Raji (cell line): ENCODE results near the gene EIF5A.
A peak's percentile ranks its signal among the peaks of the same experiment; 100 is the strongest.

Experiments used
- POLR2A ChIP-seq: IDR thresholded peaks from 2 replicates; pipeline ENCODE4 v1.6.1; 2011; ENCODE audit warnings: low read depth, low read length, control low read depth; ENCODE audit not compliant: insufficient read depth

EIF5A gene

GRCh38 chr17:7314719-7315569, 7.5 kb downstream of the EIF5A start, which contains the start of gene GPS2:
Gene GPS2, minus strand, starts transcription at chr17:7315360. Its CDS starts 308 bp downstream, at chr17:7315052.
- TF ChIP-seq POLR2A: peak; percentile 89

- no peak for TF ChIP-seq POLR2A
These were observed 8.3 kb downstream of the EIF5A start for GRCh38 chr17:7315570-7316235.

DNA sequence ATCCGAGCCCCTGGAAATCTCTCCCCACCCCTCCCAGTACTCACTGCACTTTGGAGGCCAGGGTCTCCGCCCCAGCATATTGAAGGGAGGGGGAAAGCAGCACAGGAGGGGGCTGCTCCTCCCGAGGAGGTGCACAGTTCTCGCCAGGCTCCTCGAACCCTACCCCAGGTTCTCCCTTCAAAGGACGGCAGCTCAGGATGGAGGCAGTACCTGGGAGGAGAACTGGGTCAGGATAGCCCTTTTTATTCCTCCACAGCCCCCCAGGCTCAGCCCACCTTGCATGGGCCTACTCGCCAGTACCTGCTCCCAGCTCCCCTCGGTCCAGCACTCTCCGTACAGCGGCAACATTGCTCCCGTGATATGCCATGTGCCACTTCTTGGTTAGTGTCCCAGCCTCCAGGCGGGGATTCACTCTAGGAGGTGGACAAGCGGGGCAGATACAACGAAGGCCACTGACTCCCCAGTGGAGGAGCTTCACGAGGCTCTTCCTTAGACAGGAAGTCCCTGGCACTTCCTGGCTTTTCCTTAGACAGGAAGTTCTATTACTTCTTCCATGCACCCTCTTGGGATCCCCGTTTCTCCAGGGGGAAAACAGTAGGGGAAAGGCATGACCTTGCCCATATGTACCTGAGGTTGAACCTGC, 9.9 kb downstream of the EIF5A start:
- TF ChIP-seq POLR2A: no peak

GRCh38 chr17:7318121-7318860, 10.9 kb downstream of the EIF5A start:
- no peak for TF ChIP-seq POLR2A

GRCh38 chr17:7321466-7321865, 14.0 kb downstream of the EIF5A start:
- no peak for TF ChIP-seq POLR2A

GRCh38 chr17:7322520-7323194, 15.2 kb downstream of the EIF5A start:
- TF ChIP-seq POLR2A: no peak

- no peak for TF ChIP-seq POLR2A
These were observed 16.5 kb downstream of the EIF5A start for GRCh38 chr17:7323731-7324437.

- TF ChIP-seq POLR2A: no peak
These were observed 17.0 kb downstream of the EIF5A start for GRCh38 chr17:7324438-7324779.

- no peak for TF ChIP-seq POLR2A
These were observed 17.7 kb downstream of the EIF5A start for GRCh38 chr17:7325031-7325528.

GRCh38 chr17:7326186-7326585, 18.8 kb downstream of the EIF5A start:
- TF ChIP-seq POLR2A: no peak

GRCh38 chr17:7327056-7327455, 19.6 kb downstream of the EIF5A start:
- TF ChIP-seq POLR2A: no peak

DNA sequence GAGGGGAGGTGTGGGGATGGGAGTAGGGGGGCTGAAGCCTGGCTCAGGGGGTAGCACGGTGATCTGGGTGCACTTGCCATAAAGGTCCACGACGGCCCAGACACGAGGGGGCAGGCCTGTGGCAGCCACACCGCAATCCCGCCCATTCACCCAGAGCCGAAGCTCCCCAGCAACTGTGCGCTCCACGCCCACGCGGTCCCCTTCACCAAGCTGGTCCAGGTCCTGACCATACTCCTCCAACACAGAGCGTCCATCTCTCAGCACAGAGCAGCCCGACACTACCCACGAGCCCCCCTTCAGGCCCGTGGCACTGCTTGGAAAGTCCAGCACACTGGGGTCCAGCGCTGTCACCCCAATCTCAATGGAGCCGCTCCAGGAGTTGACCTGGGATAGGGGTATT, 20.1 kb downstream of the EIF5A start:
- no peak for TF ChIP-seq POLR2A

GRCh38 chr17:7328009-7328408, 20.6 kb downstream of the EIF5A start:
- TF ChIP-seq POLR2A: no peak

DNA sequence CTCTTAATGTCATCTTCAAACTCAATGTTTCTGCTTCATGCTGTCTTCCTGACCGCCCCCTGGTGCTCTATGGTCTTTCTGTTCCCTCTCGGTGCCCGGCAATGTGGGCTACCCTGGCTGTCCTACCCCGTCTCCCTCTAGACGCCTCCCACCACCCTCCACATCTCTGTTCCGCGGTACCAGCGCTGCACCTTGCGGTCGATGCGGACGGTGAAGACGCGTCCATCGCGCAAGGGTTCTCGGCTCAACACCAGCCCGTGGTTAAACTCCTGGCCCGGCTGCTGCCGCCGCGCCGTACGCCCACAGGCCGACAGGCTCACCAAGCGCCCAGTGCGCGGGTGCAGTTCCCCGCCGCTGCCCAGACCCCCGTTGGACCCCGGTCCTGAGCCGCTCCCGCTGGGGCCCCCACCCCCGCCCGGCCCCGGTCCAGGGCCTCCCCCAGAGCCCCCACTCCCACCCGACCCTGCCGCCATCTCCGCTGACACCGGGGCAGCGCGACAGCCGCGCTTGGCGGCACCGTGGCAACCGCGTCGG, 21.5 kb downstream of the EIF5A start, which contains the start of gene NEURL4:
NEURL4 (minus strand) TSS at position 496 of the 534 bp plus-strand sequence; CDS start at position 473, 23 bp downstream.
- TF ChIP-seq POLR2A: no peak
